Measurements from ENCODE around the gene CHRNG.
"Not testable (repeated sequence)": the region's sequence is repeated elsewhere in the genome, so short reads cannot be mapped to it uniquely, and the experiment has no call there.

CHRNG gene

DNA sequence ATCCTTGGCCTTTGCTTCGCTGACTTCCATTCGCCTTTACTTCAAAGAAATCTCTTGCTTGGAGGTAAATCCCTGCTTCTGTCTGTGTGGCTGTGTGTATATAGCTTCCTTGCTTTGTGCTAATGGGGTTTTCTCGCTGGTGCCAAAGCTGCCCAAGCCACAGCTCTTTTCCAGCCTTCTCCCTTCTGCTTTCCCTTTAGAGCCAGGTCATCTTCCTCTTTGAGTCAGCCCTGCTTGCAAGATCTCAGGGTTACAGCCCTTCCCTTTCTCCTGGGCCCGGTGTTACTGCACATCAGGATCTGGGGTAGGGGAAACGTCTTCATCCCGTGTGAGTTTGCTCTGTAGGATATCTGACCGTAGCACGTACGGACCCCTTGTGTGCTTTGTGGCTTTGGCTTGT is 30.0 kb downstream of the CHRNG start:
- Histone ChIP-seq H3K4me3 (IDR thresholded peaks at IDR 0.05; ENCODE audit: insufficient read depth, low read depth, low read length) (no peak overlapping the region), H4K20me1 (ENCODE audit: insufficient read depth) (no peaks in the 10 kb centered on the region), H3K27me3 (ENCODE audit: insufficient read depth, low read depth) (no peaks in the 10 kb centered on the region), H3K36me3 (ENCODE audit: insufficient read depth) (peaks cover 6% of the 10 kb centered on the region; the same call in 1 of the 2 replicates), H3K4me1 (ENCODE audit: low read depth, poor library complexity, severe bottlenecking) (no peaks in the 10 kb centered on the region), H3K79me2 (ENCODE audit: insufficient read depth, low read depth) (no peaks in the 10 kb centered on the region), H3K27ac (no peak overlapping the region), H3K4me2 (no peak overlapping the region), H3K9ac (no peak overlapping the region), H2AFZ (ENCODE audit: low read depth) (no peak overlapping the region)
- TF ChIP-seq, protein P1, sequence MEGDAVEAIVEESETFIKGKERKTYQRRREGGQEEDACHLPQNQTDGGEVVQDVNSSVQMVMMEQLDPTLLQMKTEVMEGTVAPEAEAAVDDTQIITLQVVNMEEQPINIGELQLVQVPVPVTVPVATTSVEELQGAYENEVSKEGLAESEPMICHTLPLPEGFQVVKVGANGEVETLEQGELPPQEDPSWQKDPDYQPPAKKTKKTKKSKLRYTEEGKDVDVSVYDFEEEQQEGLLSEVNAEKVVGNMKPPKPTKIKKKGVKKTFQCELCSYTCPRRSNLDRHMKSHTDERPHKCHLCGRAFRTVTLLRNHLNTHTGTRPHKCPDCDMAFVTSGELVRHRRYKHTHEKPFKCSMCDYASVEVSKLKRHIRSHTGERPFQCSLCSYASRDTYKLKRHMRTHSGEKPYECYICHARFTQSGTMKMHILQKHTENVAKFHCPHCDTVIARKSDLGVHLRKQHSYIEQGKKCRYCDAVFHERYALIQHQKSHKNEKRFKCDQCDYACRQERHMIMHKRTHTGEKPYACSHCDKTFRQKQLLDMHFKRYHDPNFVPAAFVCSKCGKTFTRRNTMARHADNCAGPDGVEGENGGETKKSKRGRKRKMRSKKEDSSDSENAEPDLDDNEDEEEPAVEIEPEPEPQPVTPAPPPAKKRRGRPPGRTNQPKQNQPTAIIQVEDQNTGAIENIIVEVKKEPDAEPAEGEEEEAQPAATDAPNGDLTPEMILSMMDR (conservative IDR thresholded peaks at IDR 0.05; ENCODE audit: low read depth, low read length) = no peak

DNA sequence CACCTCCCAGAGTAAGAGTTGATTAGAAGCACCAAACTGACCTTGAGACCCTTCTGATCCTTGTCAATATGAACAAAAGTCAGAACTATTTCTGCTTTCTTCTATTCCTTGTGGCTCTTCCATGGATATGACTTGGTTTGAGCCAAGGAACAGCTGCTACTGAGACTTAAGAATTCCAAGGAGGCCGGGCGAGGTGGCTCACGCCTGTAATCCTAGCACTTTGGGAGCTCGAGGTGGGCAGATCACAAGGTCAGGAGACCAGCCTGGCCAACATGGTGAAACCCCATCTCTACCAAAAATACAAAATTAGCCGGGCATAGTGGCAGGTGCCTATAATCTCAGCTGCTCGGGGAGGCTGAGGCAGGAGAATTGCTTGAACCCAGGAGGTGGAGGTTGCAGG is 31.0 kb downstream of the CHRNG start:
- not testable (repeated sequence) for H3K27ac ChIP-seq; H3K4me3 ChIP-seq (IDR thresholded peaks at IDR 0.05; ENCODE audit: insufficient read depth, low read depth, low read length); H3K9ac ChIP-seq; H2AFZ ChIP-seq (ENCODE audit: low read depth); H3K4me2 ChIP-seq; H3K79me2 ChIP-seq (ENCODE audit: insufficient read depth, low read depth); H3K4me1 ChIP-seq (ENCODE audit: low read depth, poor library complexity, severe bottlenecking); H4K20me1 ChIP-seq (ENCODE audit: insufficient read depth); H3K36me3 ChIP-seq (ENCODE audit: insufficient read depth); H3K27me3 ChIP-seq (ENCODE audit: insufficient read depth, low read depth)

DNA sequence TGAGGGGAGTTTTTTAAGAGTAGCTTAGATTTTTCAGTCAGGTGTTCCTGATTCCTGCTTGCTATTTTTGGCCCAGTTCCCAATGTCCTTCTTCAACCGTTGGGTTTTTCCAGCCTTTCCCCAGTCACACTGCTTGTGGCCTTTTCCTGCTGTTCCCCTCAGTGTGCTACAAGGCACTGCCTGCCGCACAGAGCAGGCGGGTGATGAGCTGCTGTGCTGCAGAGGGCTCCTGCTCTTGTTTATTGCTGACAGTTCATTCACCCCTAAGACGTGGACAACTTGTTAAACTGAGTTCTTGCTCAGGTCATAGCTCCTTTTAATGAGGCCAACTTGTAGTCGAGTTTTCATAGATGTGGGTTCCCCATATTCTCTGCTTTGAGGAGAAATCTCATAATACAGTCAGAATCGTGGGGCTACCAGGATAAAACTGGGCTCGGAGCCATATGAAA is 31.6 kb downstream of the CHRNG start:
- no peaks in the 10 kb centered on the region for H3K4me1 ChIP-seq (ENCODE audit: low read depth, poor library complexity, severe bottlenecking)
- no peak overlapping the region for H3K4me3 ChIP-seq (IDR thresholded peaks at IDR 0.05; ENCODE audit: insufficient read depth, low read depth, low read length)
- TF ChIP-seq, protein P1 (conservative IDR thresholded peaks at IDR 0.05; ENCODE audit: low read depth, low read length) = no peak
- H3K27ac ChIP-seq = no peak overlapping the region
- no peaks in the 10 kb centered on the region for H4K20me1 ChIP-seq (ENCODE audit: insufficient read depth)
- peaks cover 6% of the 10 kb centered on the region; the same call in 1 of the 2 replicates for H3K36me3 ChIP-seq (ENCODE audit: insufficient read depth)
- H3K4me2 ChIP-seq = no peak overlapping the region
- no peak overlapping the region for H2AFZ ChIP-seq (ENCODE audit: low read depth)
- no peak overlapping the region for H3K9ac ChIP-seq
- H3K27me3 ChIP-seq (ENCODE audit: insufficient read depth, low read depth) = no peaks in the 10 kb centered on the region
- no peaks in the 10 kb centered on the region for H3K79me2 ChIP-seq (ENCODE audit: insufficient read depth, low read depth)

DNA sequence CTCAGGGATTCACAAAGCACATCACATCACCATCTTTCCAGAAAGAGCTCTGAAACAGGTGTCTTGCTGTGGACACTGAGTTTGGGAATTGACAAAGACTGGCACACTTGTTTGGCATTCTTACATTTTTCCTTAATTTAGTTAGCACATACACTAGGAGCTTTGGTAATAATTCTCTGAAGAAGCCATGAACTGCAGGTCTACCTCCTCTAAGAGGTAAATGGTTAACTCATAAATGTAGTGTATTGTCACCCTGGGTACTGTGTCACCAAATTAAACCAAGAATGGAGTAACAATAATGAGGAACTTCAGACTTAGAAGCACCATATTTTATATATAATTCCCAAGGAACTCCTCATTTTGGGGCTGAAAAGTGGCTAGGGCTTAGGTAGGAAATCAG is 33.5 kb downstream of the CHRNG start:
- no peaks in the 10 kb centered on the region for H3K4me1 ChIP-seq (ENCODE audit: low read depth, poor library complexity, severe bottlenecking)
- H3K27ac ChIP-seq = no peak overlapping the region
- no peaks in the 10 kb centered on the region for H4K20me1 ChIP-seq (ENCODE audit: insufficient read depth)
- H3K27me3 ChIP-seq (ENCODE audit: insufficient read depth, low read depth) = no peaks in the 10 kb centered on the region
- TF ChIP-seq, protein P1 (conservative IDR thresholded peaks at IDR 0.05; ENCODE audit: low read depth, low read length) = no peak
- no peaks in the 10 kb centered on the region for H3K79me2 ChIP-seq (ENCODE audit: insufficient read depth, low read depth)
- H3K4me3 ChIP-seq (IDR thresholded peaks at IDR 0.05; ENCODE audit: insufficient read depth, low read depth, low read length) = no peak overlapping the region
- no peak overlapping the region for H3K9ac ChIP-seq
- no peak overlapping the region for H3K4me2 ChIP-seq
- no peaks in the 10 kb centered on the region for H3K36me3 ChIP-seq (ENCODE audit: insufficient read depth)
- H2AFZ ChIP-seq (ENCODE audit: low read depth) = no peak overlapping the region

DNA sequence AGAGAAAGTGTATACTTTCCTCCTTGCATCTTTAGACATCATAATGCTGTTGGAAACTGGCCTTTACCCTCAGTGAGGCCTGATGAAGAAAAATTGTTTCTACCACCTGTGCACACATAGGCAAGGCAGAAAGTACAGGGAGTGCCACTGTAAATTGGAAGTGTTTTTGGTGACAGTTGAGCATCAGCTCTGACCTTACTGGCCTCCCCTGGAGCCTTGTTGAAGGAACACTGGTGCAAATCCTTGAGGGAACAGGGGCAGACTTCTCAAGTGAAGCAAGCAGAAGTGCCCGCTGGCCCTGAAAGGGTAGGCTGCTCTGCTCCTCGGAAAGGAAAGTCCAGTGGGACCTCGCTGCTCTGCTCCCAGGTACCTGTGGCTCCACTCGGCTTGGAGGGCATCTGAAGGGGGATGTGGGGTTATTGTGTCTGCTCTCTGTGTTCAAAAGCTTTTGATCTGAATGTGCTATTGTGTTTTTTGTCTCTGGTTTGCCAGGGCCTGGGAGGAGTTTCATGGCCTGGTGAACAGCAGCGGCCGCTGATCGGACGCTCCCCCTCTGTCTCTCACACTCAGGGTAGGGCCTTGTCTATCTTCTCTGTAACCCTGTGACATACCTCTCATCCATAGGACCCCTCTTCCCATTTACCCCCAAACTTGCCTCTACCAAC is 34.4 kb downstream of the CHRNG start:
- H3K4me1 ChIP-seq (ENCODE audit: low read depth, poor library complexity, severe bottlenecking) = no peaks in the 10 kb centered on the region
- H3K4me3 ChIP-seq (IDR thresholded peaks at IDR 0.05; ENCODE audit: insufficient read depth, low read depth, low read length) = no peak overlapping the region
- no peak overlapping the region for H3K27ac ChIP-seq
- no peak overlapping the region for H3K9ac ChIP-seq
- H3K36me3 ChIP-seq (ENCODE audit: insufficient read depth) = no peaks in the 10 kb centered on the region
- H3K79me2 ChIP-seq (ENCODE audit: insufficient read depth, low read depth) = no peaks in the 10 kb centered on the region
- no peaks in the 10 kb centered on the region for H3K27me3 ChIP-seq (ENCODE audit: insufficient read depth, low read depth)
- no peak overlapping the region for H2AFZ ChIP-seq (ENCODE audit: low read depth)
- H3K4me2 ChIP-seq = no peak overlapping the region
- no peaks in the 10 kb centered on the region for H4K20me1 ChIP-seq (ENCODE audit: insufficient read depth)
- TF ChIP-seq, protein P1 (conservative IDR thresholded peaks at IDR 0.05; ENCODE audit: low read depth, low read length) = no peak

Data from KMS-11 (cell line).